Kidney (tissue), 14 donors: ENCODE measurements around the gene MTARC1. TPM values are rescaled to one million over a fixed set of nuclear protein-coding genes. Genes with fewer than 3 reads are reported as not detected.

Experiments used
- DNase-seq, 5 donors: peaks; one replicate each; pipeline ENCODE4 v3.0.0-alpha.2; 2013 to 2020
- FAIRE-seq: peaks from 2 replicates; lab custom pipeline; 2012; peaks lifted over from hg19 to GRCh38; lab: Jason Lieb, UNC
- H3K27ac ChIP-seq, 2 donors: one replicate each; pipeline ENCODE4 v1.7.0; 2013; ENCODE audit warnings: low read depth in 2 of 2, low read length in 2 of 2, inconsistent platforms in 1 of 2
- H3K27me3 ChIP-seq: one replicate; pipeline ENCODE4 v1.7.1; 2013; ENCODE audit warnings: low read length, inconsistent platforms; ENCODE audit not compliant: control insufficient read depth, insufficient read depth
- H3K36me3 ChIP-seq, 3 donors: one replicate each; pipeline versions ENCODE4 v1.7.0 to v1.7.1; 2013; ENCODE audit warnings: low read length in 3 of 3, control low read depth in 1 of 3, inconsistent platforms in 1 of 3; ENCODE audit not compliant: insufficient read depth in 3 of 3, control insufficient read depth in 2 of 3
- H3K4me1 ChIP-seq, 3 donors: one replicate each; pipeline versions ENCODE4 v1.7.0 to v1.7.1; 2013; ENCODE audit warnings: low read length in 3 of 3, inconsistent platforms in 1 of 3, low read depth in 1 of 3; ENCODE audit not compliant: control insufficient read depth in 2 of 3, insufficient read depth in 2 of 3
- H3K4me3 ChIP-seq, 3 donors: one replicate each; pipeline versions ENCODE4 v1.7.0 to v1.8.1; 2013; ENCODE audit warnings: low read length in 3 of 3, control low read depth in 1 of 3, inconsistent platforms in 1 of 3
- H3K9ac ChIP-seq, 3 donors: one replicate each; pipeline versions ENCODE4 v1.7.0 to v1.7.1; 2013; ENCODE audit warnings: low read length in 3 of 3, control low read depth in 1 of 3, inconsistent platforms in 1 of 3
- H3K9me3 ChIP-seq, 3 donors: one replicate each; pipeline versions ENCODE4 v1.7.0 to v1.7.1; 2013; ENCODE audit warnings: low read length in 3 of 3, control low read depth in 1 of 3, inconsistent platforms in 1 of 3; ENCODE audit not compliant: control insufficient read depth in 2 of 3, insufficient read depth in 1 of 3
- intact Hi-C: fragments of 100-400 bp; cut with DNase I; formaldehyde crosslinking; loops from one replicate; pipeline ENCODE4 v1.11.1; 2022
- polyA plus RNA-seq: library from polyadenylated mRNA; stranded (reverse); fragments of 350-450 nt; fragmentation: Illumina TruSeq; extraction: RNeasy Lipid Tissue Mini Kit (QIAGEN cat#74804); gene quantifications from one replicate; pipeline ENCODE4 v1.2.3, GENCODE V29; 2014; ENCODE audit warnings: low read depth, low replicate concordance; ENCODE audit not compliant: insufficient read depth
- total RNA-seq: library from RNA; stranded (reverse); fragmentation: NEBNext Ultra II Directional; extraction: Animal tissue kit (Norgen Biotek cat#: 25700); gene quantifications from one replicate; pipeline ENCODE4 v1.2.1, GENCODE V29; 2021
- TF ChIP-seq, protein P1 (sequence below): IDR thresholded peaks from 3 replicates; pipeline ENCODE4 v1.5.1; 2012; ENCODE audit warnings: mild to moderate bottlenecking, moderate library complexity, borderline replicate concordance; ENCODE audit not compliant: insufficient read depth; ENCODE audit errors: extremely low read depth
- donor health status: control.
- donor health status: control.
- donor health status: control.
- donor health status: control.
- donor health status: control.
- donor health status: DM: yes; HTN: yes; CAD: no.
- donor health status: Normal renal cell carcinoma (clear cell type).

The MTARC1 gene
- total and polyA plus RNA-seq, 2 donors from 2014 or later = 6.8 to 11.0 TPM

DNA sequence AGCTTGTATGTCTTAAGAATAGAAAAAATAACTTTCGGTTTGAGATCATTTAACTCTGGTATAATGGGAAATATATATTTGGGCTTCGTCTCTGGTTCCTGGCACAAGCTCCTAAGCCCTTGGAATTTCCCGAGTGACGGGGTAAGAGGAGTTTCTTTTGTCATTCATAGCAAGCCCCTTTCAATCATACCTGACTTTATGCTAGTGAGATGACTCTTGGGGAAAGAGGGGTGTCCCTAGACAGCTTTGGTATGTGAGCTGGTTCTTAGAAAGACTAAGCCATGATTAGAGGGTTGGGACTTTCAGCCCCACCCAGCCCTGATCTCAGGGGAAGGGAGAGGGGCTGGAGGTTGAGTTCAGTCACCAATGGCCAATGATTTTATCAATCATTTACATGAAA, 13.9 kb upstream of the MTARC1 start:
- Histone ChIP-seq H3K36me3 (peaks cover 0 to 51% (median 22%) of the 10 kb centered on the region in 3 donors), H3K9me3 (no peaks in the 10 kb centered on the region), H3K27ac (no peak overlapping the region), H3K4me1 (peaks cover 0 to 8% (median 2%) of the 10 kb centered on the region in 3 donors), H3K27me3 (no peaks in the 10 kb centered on the region), H3K4me3 (no peak overlapping the region), H3K9ac (no peak overlapping the region)
- DNase-seq = no peak
- TF ChIP-seq, protein P1, sequence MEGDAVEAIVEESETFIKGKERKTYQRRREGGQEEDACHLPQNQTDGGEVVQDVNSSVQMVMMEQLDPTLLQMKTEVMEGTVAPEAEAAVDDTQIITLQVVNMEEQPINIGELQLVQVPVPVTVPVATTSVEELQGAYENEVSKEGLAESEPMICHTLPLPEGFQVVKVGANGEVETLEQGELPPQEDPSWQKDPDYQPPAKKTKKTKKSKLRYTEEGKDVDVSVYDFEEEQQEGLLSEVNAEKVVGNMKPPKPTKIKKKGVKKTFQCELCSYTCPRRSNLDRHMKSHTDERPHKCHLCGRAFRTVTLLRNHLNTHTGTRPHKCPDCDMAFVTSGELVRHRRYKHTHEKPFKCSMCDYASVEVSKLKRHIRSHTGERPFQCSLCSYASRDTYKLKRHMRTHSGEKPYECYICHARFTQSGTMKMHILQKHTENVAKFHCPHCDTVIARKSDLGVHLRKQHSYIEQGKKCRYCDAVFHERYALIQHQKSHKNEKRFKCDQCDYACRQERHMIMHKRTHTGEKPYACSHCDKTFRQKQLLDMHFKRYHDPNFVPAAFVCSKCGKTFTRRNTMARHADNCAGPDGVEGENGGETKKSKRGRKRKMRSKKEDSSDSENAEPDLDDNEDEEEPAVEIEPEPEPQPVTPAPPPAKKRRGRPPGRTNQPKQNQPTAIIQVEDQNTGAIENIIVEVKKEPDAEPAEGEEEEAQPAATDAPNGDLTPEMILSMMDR = no peak
- intact Hi-C loops = no loop called here
- no peak for FAIRE-seq

DNA sequence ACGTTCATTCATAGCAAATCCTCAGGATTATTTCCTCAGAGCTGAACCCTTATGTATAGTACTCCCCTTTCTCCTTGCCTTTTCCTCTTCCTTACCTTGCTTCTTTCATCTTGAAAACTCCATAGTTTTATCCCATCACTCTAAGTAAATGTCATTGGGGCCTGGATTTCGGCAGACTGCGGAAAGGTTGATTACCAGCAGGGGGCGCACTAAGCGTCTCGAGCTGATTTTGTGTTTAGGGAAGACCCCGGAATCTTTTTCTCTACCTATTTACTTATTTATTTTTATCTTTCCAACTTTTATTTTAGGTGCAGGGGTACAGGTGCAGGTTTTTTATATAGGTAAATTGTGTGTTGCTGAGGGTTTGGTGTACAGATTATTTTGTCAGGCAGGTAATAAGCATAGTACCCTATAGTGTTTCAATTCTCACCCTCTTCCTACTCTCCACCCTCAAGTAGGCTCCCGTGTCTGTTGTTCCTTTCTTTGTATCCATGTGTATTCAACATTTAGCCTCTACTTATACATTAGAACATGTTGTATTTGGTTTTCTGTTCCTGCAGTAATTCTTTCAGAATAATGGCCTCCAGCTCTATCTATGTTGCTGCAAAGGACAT, 11.4 kb upstream of the MTARC1 start:
- FAIRE-seq (no peak), DNase-seq (peak in 1 of 5 donors; percentile 35)
- no peak overlapping the region for H3K4me3 ChIP-seq
- H3K4me1 ChIP-seq = no peaks in the 10 kb centered on the region
- H3K27ac ChIP-seq = no peak overlapping the region
- no peaks in the 10 kb centered on the region for H3K9me3 ChIP-seq
- intact Hi-C loops = no loop called here
- peaks cover 0 to 31% (median 17%) of the 10 kb centered on the region in 3 donors for H3K36me3 ChIP-seq
- H3K27me3 ChIP-seq = no peaks in the 10 kb centered on the region
- no peak overlapping the region for H3K9ac ChIP-seq
- TF ChIP-seq, protein P1 = peak; percentile 63

DNA sequence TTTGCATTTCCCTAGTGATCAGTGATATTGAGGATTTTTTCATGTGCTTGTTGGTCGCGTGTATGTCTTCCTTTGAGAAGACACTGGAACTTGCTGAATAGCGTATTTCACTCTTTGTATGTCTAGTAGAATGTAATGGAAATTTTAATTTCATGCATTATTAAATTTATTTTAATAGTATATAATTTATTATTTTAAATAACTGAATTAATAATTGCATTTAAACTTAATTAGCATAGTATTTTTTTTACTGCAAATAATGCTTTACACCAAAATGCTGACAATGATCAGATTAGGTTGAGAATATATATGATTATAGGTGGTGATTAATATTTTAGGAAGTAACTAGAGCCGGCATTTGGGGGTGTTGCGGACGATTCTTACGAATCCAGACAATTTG, 10.5 kb upstream of the MTARC1 start:
- Histone ChIP-seq H3K4me1 (no peaks in the 10 kb centered on the region), H3K36me3 (peaks cover 0 to 23% (median 16%) of the 10 kb centered on the region in 3 donors), H3K4me3 (no peak overlapping the region), H3K27me3 (no peaks in the 10 kb centered on the region), H3K9me3 (no peaks in the 10 kb centered on the region), H3K27ac (no peak overlapping the region), H3K9ac (no peak overlapping the region)
- DNase-seq (no peak), FAIRE-seq (no peak)
- intact Hi-C loops = no loop called here
- TF ChIP-seq, protein P1 = no peak
